NCI-H2107 (cell line): ENCODE data around the gene B3GNT4.
"Not testable (repeated sequence)": the region's sequence is repeated elsewhere in the genome, so short reads cannot be mapped to it uniquely, and the experiment has no call there.

Experiments
- DNase-seq: peaks from one replicate; lab custom pipeline; 2025; lab: John Stamatoyannopoulos, UW

B3GNT4 gene

DNA sequence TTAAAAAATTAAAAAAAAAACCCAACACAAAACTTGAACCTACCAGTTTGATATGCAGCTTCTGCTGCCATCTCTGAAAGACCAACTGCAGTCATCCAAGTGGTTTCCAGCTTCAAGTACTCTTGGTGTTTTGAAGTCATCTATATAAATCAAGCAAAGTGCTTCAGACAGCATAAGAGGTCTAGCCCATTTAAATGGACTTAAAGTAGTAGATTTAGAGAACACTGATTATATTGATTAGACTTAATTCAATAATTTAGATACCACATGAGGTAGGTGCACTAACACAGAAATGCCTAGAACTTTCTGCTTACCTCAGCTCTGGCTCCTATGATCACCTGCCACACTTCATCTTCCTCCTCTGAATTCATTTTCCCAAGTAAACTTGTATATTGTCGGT, 12.9 kb downstream of the B3GNT4 start:
- no peak for DNase-seq

GRCh38 chr12:122225683-122226365, 22.3 kb downstream of the B3GNT4 start, which contains the start of gene DIABLO:
TSS of gene DIABLO (minus strand) at chr12:122226052. CDS start at chr12:122226014, 38 bp downstream.
- DNase-seq: peak; percentile 99

DNA sequence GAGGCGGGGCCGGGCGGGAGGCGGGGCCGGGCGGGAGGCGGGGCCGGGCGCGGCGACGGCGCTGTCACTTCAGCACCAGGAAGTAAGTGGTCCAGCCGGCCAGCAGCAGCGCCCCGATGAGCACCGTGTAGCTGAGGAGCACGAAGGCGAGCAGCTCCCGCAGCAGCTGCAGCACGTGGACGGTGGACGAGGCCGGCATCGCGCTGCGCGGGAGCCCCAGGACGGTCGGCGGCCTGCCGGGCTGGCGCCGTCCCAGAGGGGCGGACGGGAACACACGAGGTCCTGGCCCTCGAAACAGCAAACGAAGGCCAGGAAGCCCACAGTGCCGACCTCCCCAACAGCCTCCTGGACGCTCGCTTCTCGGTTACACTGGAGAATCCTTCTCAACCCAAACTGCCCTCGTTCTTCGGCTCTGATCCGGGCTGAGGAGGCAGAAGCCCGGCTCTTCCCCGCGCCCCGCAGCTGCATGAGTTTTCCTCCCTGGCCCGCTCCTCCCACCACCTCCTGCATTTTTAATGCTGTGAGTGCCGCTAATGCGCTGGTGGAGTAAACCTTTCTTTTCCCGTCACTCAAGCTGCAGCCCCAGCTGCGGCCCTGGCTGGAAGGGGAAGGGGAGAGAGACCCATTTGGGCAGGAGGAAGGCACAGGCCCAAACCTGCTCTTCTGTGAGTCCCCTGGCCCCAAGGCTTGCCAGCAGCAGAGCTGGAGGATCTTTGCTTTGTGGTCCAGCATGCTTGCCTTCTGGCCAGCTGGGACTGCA, 23.0 kb downstream of the B3GNT4 start:
- peak; percentile 11 for DNase-seq

DNA sequence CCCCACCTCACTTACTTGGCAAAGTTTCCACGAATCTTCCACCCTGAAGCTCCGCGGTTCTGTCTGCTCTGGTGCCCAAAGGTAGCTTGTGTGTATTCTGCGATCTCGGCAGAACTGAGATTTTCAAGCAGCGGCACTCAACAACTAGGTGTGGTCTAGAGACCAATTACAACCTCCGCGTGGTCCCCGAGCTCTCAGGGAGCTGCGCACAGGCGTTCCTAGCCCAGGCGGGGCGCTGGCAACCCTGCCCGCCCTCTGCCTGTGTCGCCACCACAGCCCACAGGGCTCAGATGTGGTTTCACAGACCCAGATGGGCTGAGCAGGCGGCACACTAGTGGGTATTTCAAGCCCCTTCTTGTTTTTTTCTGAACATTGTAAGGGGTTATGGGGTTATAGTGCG, 23.8 kb downstream of the B3GNT4 start:
- peak; percentile 18 for DNase-seq

DNA sequence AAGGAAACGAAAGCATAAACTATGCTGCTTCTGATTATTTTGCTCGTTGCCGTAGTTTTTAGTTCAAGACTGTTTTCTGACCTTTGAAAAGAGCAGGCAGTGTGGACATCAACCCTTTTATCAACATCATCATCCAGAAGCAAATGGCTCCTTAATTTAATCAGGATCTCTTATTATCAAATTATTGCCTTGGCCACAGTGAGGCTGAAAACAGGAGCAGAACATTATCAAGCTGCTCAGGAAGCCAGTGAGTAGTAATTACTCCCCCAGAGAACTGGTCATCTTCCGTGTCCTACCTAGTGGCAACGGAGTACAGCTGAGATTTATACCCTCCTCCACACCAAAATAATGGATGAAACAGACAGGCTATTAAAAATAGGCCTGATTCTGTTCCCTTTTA, 24.6 kb downstream of the B3GNT4 start:
- no peak for DNase-seq

GRCh38 chr12:122230798-122231197, 27.3 kb downstream of the B3GNT4 start:
- no peak for DNase-seq

DNA sequence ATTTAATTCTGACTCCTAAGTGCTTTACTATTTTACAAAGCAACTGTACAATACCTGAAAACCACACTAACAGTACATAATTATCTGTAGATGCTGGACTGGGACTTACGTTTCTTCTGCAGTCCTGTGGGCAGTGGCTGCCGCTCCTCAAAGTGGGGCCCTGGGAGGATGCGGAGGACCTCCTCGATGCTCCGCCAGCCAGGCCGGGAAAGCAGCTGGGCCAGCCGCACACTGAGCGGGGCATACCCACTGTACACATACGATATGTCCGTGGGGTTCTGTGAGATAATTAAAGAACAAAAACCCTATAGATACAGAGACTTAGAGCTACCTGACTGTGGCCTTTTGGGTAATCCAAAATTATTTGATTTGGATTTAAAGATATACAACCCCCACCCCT, 29.2 kb downstream of the B3GNT4 start:
- DNase-seq: peak; percentile 18

DNA sequence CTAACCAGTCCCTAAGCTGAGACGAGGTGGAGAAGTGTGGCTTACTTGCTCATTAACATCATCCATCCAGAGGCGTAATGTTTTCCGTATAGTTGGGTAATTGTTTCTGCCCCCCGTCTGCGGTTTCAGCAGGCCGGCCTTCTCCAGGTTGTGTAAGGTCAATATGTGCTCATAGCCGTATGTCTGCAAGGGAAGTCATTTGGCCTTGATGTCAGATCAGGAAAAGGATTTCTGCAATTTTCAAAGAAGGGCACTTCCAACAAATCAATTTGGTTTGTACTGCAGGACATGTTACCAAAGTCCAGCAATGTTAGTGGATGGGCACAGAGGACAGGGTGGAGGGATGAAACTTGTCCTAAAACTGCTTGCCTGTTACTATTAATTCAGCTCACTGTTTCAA, 32.2 kb downstream of the B3GNT4 start:
- no peak for DNase-seq

DNA sequence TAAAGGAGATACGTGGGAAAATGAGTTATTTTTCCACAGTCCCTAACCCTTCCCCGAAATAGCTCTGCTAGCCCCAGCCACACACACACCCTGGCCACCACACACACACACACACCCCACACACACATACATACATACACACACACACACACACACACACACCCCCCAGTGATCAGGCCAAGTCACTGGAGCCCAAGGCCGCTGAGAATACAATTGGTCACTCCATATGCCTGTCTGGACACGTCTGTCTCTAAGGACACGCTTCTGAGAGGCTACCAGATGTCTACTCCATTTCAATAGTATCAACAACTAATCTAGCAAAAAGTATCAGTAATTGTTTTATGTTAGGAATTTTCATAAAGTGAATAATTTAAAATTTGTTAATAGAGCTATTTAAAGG, 35.4 kb downstream of the B3GNT4 start:
- DNase-seq: no peak

GRCh38 chr12:122243965-122244364, 40.5 kb downstream of the B3GNT4 start:
- DNase-seq: no peak

DNA sequence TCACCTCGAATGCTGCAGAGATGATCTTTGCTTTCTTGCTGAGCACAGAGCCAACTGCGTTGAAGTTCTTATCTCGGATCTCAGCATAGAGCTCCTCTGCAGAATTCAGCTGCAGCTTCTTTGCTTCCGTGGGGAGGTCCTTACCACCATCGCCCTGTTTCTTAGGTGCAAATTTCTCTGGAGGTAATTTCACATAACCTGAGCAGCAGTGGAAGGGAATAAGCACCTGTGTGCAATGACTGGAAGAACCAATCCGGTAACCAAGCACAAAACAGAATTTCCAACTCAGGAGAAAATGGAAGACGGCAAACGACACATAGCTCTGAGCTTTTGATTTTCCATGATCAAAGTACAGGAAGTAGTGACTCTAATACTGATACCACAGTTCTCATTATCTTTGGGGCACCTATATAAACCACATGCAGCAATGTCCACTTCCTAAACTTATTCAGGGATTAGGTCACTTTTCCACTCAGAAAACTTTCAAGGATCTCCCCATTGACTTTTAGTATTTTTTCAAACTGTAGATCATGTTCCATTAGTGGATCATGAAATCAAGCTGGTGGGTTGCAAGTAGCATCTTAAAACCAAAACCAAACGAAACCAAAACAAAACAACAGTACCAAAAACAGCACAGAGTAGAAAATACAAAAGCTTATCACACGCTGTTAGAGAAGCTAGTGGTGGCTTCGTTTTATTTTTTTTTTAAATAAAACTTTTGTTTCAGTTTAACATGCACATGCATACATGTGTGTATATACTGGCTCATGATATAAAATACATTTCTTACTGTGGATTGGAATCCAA, 41.3 kb downstream of the B3GNT4 start:
- no peak for DNase-seq

- DNase-seq: no peak
These were observed 42.0 kb downstream of the B3GNT4 start for GRCh38 chr12:122245553-122245952.

DNA sequence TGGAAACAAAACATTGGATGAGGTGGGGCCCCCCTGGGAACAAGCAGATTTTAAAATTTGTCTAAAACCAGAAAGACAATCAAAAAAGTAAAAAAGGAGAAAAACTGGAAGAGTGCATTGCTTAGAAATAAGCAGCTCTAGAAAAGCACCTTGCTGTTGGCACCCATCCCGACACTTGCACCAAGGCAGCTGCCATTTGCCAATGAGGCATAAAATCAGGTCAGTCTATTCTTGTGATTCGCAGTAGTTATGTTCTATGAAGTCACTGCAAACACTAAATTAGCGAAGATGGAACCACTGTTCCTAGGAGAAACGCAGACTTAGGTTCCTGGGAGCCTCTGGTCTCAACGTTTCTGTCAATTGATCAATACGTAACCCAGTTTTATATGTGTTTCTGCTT, 46.5 kb downstream of the B3GNT4 start:
- no peak for DNase-seq

- DNase-seq: no peak
These were observed 47.0 kb downstream of the B3GNT4 start for GRCh38 chr12:122250536-122250935.

- DNase-seq: not testable (repeated sequence)
These were observed 55.0 kb downstream of the B3GNT4 start for GRCh38 chr12:122258462-122258861.
